SK-N-SH (cell line): ENCODE measurements around the gene FMR1NB. TPM values are rescaled to one million over a fixed set of nuclear protein-coding genes. Genes with fewer than 3 reads are reported as not detected.

Source experiments
- CTCF ChIA-PET: fragments of 300-600, 350-600 bp; formaldehyde crosslinking; extraction: SDS; loops from one replicate; lab custom pipeline; 2021; lab: Yijun Ruan, JAX
- POLR2A ChIA-PET: fragments of 350-600 bp; sonication (Branson Sonifier 250); formaldehyde crosslinking; extraction: SDS; loops from one replicate; lab custom pipeline; 2020; ENCODE audit warnings: antibody characterized with exemption, inconsistent platforms; lab: Yijun Ruan, JAX
- DNase-seq: peaks from one replicate; pipeline ENCODE4 v3.0.0; 2012
- H2AFZ ChIP-seq: fragments of 200-600 bp; sonication (generic); 2 replicates; pipeline ENCODE4 v1.8.1; 2016; ENCODE audit warnings: antibody characterized with exemption, mild to moderate bottlenecking, low read depth
- H3F3A ChIP-seq: fragments of 200-600 bp; sonication (generic); replicated peaks from 2 replicates; pipeline ENCODE3; 2016; ENCODE audit warnings: antibody characterized with exemption, mild to moderate bottlenecking; ENCODE audit not compliant: insufficient read depth
- H3K27ac ChIP-seq, 2 experiments: fragments of 200-500 bp in 1 of 2; fragments of 200-600 bp in 1 of 2; sonication (Bioruptor generic) in 1 of 2; sonication (generic), shearing (Covaris generic) in 1 of 2; 2 replicates each; pipeline versions ENCODE4 v1.5.1 to v1.6.1; 2014 to 2016; ENCODE audit warnings: low read depth in 2 of 2, inconsistent platforms in 1 of 2, low read length in 1 of 2, mild to moderate bottlenecking in 1 of 2, mixed read lengths in 1 of 2
- H3K27me3 ChIP-seq: fragments of 200-600 bp; sonication (generic), shearing (Covaris generic); 2 replicates; pipeline ENCODE4 v1.6.1; 2016; ENCODE audit warnings: mixed run types; ENCODE audit not compliant: insufficient read depth
- H3K36me3 ChIP-seq, 2 experiments: fragments of 200-500 bp in 1 of 2; fragments of 200-600 bp in 1 of 2; sonication (Bioruptor generic) in 1 of 2; sonication (generic) in 1 of 2; replicated peaks in 1 of 2; 2 replicates each; pipeline versions ENCODE3 to v1.5.1; 2014 to 2016; ENCODE audit warnings: low read length in 1 of 2, mild to moderate bottlenecking in 1 of 2; ENCODE audit not compliant: insufficient read depth in 2 of 2, control insufficient read depth in 1 of 2
- H3K4me1 ChIP-seq, 2 experiments: fragments of 200-500 bp in 1 of 2; fragments of 200-600 bp in 1 of 2; sonication (Bioruptor generic) in 1 of 2; sonication (generic), shearing (Covaris generic) in 1 of 2; 2 replicates each; pipeline versions ENCODE4 v1.5.1 to v1.6.1; 2014 to 2016; ENCODE audit warnings: low read depth in 1 of 2, low read length in 1 of 2, mixed run types in 1 of 2; ENCODE audit not compliant: insufficient read depth in 2 of 2, control insufficient read depth in 1 of 2
- H3K4me2 ChIP-seq: fragments of 200-600 bp; sonication (generic), shearing (Covaris generic); 2 replicates; pipeline ENCODE4 v1.6.1; 2017; ENCODE audit warnings: mixed run types
- H3K4me3 ChIP-seq, 2 experiments: fragments of 200-500 bp in 1 of 2; fragments of 200-600 bp in 1 of 2; sonication (Bioruptor generic) in 1 of 2; sonication (generic), shearing (Covaris generic) in 1 of 2; 2 replicates each; pipeline versions ENCODE4 v1.5.1 to v1.8.1; 2014 to 2016; ENCODE audit warnings: low read depth in 2 of 2, inconsistent platforms in 1 of 2, low read length in 1 of 2, mild to moderate bottlenecking in 1 of 2, mixed read lengths in 1 of 2, moderate library complexity in 1 of 2
- H3K79me2 ChIP-seq: fragments of 200-600 bp; sonication (generic); 2 replicates; pipeline ENCODE4 v1.8.1; 2017; ENCODE audit warnings: mild to moderate bottlenecking; ENCODE audit not compliant: insufficient read depth
- H3K9ac ChIP-seq: fragments of 200-600 bp; sonication (generic); 2 replicates; pipeline ENCODE4 v1.6.1; 2017; ENCODE audit warnings: mixed run types
- H3K9me2 ChIP-seq: fragments of 200-600 bp; sonication (generic); 2 replicates; pipeline ENCODE4 v1.6.1; 2017; ENCODE audit warnings: mixed run types
- H3K9me3 ChIP-seq: fragments of 200-600 bp; sonication (generic); 2 replicates; pipeline ENCODE4 v1.6.1; 2017; ENCODE audit warnings: mixed run types, mild to moderate bottlenecking, moderate library complexity
- H4K20me1 ChIP-seq: fragments of 200-600 bp; sonication (generic); 2 replicates; pipeline ENCODE4 v1.6.1; 2017; ENCODE audit warnings: mild to moderate bottlenecking, mixed run types; ENCODE audit not compliant: insufficient read depth
- EP300 ChIP-seq, 2 experiments: IDR thresholded peaks; 2 replicates each; pipeline versions ENCODE4 v1.4.0 to v1.6.1; 2012; ENCODE audit warnings: borderline replicate concordance in 1 of 2, low read depth in 1 of 2, low read length in 1 of 2
- EZH2phosphoT487 ChIP-seq: fragments of 200-600 bp; sonication (generic); IDR thresholded peaks from 2 replicates; pipeline ENCODE4 v1.6.1; 2017; ENCODE audit warnings: low read depth, mixed run types, mild to moderate bottlenecking, antibody characterized with exemption, moderate library complexity, borderline replicate concordance
- GATA2 ChIP-seq: sonication (generic); formaldehyde crosslinking; IDR thresholded peaks from 2 replicates; pipeline ENCODE4 v1.5.0; 2020; ENCODE audit warnings: mild to moderate bottlenecking, missing genetic modification reagents
- JUND ChIP-seq: IDR thresholded peaks from 2 replicates; pipeline ENCODE4 v1.4.0; 2012
- NRF1 ChIP-seq: IDR thresholded peaks from 2 replicates; pipeline ENCODE4 v1.6.1; 2012; ENCODE audit warnings: low read depth, mild to moderate bottlenecking, low read length
- RXRA ChIP-seq: IDR thresholded peaks from 2 replicates; pipeline ENCODE4 v1.4.0; 2012; ENCODE audit warnings: low read depth, mild to moderate bottlenecking, borderline replicate concordance
- SIN3A ChIP-seq: IDR thresholded peaks from 2 replicates; pipeline ENCODE4 v1.6.1; 2012; ENCODE audit warnings: low read depth, mild to moderate bottlenecking, low read length, moderate library complexity, borderline replicate concordance
- TAF1 ChIP-seq: IDR thresholded peaks from 2 replicates; pipeline ENCODE4 v1.6.1; 2012; ENCODE audit warnings: low read depth, mild to moderate bottlenecking, low read length, moderate library complexity, borderline replicate concordance
- TEAD4 ChIP-seq: IDR thresholded peaks from 2 replicates; pipeline ENCODE4 v1.4.0; 2012; ENCODE audit warnings: mild to moderate bottlenecking, borderline replicate concordance; ENCODE audit not compliant: insufficient read depth
- WGBS: methylation state at CpG from one replicate; pipeline ENCODE4 v1.1.6; 2017; ENCODE audit warnings: low lambda C conversion rate; 5-methylcytosine and 5-hydroxymethylcytosine counted together
- polyA plus RNA-seq, 3 experiments: library from polyadenylated mRNA; depleted of rRNA; stranded (reverse); fragments of >200 nt; gene quantifications; 2 replicates each; pipeline ENCODE4 v1.2.3, GENCODE V29; 2012
- TF ChIP-seq, protein P1 (sequence below): IDR thresholded peaks from 2 replicates; pipeline ENCODE4 v1.4.0; 2012; ENCODE audit warnings: low read depth
- TF ChIP-seq, protein P2 (sequence below): IDR thresholded peaks from 2 replicates; pipeline ENCODE4 v1.4.0; 2012; ENCODE audit warnings: low read depth, borderline replicate concordance
- TF ChIP-seq, protein P3 (sequence below): fragments of 200-600 bp; sonication (generic); IDR thresholded peaks from 2 replicates; pipeline ENCODE4 v1.6.1; 2017; ENCODE audit warnings: antibody characterized with exemption, mild to moderate bottlenecking, moderate library complexity
- TF ChIP-seq, protein P4 (sequence below): IDR thresholded peaks from 2 replicates; pipeline ENCODE4; 2012

FMR1NB gene
- polyA plus RNA-seq, 1 of the 3 experiments (the other 2 are of a cell fraction), result not detected

DNA sequence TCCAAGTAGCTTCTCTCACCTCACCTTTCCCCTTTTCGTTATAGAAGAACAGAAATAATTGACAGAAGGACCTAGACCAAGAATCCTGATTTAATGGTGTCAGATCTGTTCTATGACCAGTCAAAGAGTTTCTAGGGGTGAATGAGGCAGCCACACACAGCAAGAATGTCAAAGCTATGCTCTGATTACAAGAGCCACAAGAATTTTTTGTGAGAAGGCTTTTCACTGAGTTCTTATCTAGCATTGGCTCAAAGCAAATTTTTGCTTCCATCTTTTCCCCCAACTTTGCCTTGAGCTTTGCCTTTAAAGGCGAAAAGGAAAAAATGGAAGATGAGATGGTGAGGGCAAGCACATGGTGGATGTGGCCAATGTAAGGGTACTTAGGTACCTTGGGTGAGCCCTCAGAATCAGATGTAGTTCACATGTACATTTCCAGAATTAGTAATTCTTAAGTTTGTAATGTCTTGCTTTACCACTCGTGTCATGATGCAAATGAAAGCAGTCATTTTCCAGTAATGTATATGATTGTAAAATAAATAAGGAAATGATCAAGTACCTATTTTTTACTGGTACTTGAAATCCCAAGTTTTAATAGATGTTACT lies 45.9 kb upstream of the FMR1NB start:
- ChIA-PET CTCF (no interaction called here), POLR2A (no interaction called here)
- Histone ChIP-seq H3K4me1 (no peaks in the 10 kb centered on the region), H3F3A (no peaks in the 10 kb centered on the region), H3K27ac (no peak overlapping the region), H4K20me1 (no peaks in the 10 kb centered on the region), H3K9me3 (no peaks in the 10 kb centered on the region), H3K9ac (no peak overlapping the region), H3K4me3 (no peak overlapping the region), H3K9me2 (no peaks in the 10 kb centered on the region), H2AFZ (no peak overlapping the region), H3K79me2 (no peaks in the 10 kb centered on the region), H3K4me2 (no peak overlapping the region), H3K36me3 (peaks cover 9 to 23% of the 10 kb centered on the region in 2 experiments), H3K27me3 (no peaks in the 10 kb centered on the region)
- DNase-seq, result no peak
- WGBS, result 56% methylated on average over 3 of the region's 3 CpGs
- TF ChIP-seq SIN3A (no peak), GATA2 (CRISPR knock-in tag) (no peak), RXRA (no peak), TEAD4 (no peak)
- TF ChIP-seq, protein P1, sequence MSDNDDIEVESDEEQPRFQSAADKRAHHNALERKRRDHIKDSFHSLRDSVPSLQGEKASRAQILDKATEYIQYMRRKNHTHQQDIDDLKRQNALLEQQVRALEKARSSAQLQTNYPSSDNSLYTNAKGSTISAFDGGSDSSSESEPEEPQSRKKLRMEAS, result no peak

DNA sequence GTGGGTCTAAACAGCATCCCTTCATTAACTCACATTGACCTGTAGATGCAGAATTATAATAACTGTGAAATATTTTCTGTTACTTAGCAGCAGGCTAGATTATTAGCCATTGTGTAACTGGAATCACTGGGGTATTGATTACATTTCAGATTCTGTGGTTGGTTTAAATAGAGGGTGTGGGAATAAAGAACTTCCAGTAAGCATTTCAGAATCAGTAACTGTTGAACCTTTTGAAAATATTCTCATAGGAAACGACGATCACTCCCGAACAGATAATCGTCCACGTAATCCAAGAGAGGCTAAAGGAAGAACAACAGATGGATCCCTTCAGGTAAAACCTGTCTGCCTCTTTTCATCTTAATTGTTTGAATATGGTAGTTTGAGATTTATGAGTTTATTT lies 35.9 kb upstream of the FMR1NB start:
- H4K20me1 ChIP-seq, result no peaks in the 10 kb centered on the region
- H3F3A ChIP-seq, result no peaks in the 10 kb centered on the region
- ChIA-PET CTCF (no interaction called here), POLR2A (interaction anchor here (0.6 kb wide), 1 partner anchor 33 kb away, joined by 5 read pairs; no protein-coding TSS in a partner anchor)
- H3K79me2 ChIP-seq, result no peaks in the 10 kb centered on the region
- no peaks in the 10 kb centered on the region for H3K27me3 ChIP-seq
- H3K4me1 ChIP-seq, result no peaks in the 10 kb centered on the region
- H3K36me3 ChIP-seq, result peaks cover 17 to 49% of the 10 kb centered on the region in 2 experiments
- H3K9me2 ChIP-seq, result no peaks in the 10 kb centered on the region
- H3K4me2 ChIP-seq, result no peak overlapping the region
- no peak overlapping the region for H3K4me3 ChIP-seq
- no peak for DNase-seq
- H3K27ac ChIP-seq, result no peak overlapping the region
- no peaks in the 10 kb centered on the region for H3K9me3 ChIP-seq
- no peak overlapping the region for H3K9ac ChIP-seq
- TF ChIP-seq TAF1, result no peak
- TF ChIP-seq EZH2phosphoT487, result no peak
- TF ChIP-seq, protein P2, sequence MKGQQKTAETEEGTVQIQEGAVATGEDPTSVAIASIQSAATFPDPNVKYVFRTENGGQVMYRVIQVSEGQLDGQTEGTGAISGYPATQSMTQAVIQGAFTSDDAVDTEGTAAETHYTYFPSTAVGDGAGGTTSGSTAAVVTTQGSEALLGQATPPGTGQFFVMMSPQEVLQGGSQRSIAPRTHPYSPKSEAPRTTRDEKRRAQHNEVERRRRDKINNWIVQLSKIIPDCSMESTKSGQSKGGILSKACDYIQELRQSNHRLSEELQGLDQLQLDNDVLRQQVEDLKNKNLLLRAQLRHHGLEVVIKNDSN, result no peak
- no peak for TF ChIP-seq NRF1
- TF ChIP-seq, protein P3, sequence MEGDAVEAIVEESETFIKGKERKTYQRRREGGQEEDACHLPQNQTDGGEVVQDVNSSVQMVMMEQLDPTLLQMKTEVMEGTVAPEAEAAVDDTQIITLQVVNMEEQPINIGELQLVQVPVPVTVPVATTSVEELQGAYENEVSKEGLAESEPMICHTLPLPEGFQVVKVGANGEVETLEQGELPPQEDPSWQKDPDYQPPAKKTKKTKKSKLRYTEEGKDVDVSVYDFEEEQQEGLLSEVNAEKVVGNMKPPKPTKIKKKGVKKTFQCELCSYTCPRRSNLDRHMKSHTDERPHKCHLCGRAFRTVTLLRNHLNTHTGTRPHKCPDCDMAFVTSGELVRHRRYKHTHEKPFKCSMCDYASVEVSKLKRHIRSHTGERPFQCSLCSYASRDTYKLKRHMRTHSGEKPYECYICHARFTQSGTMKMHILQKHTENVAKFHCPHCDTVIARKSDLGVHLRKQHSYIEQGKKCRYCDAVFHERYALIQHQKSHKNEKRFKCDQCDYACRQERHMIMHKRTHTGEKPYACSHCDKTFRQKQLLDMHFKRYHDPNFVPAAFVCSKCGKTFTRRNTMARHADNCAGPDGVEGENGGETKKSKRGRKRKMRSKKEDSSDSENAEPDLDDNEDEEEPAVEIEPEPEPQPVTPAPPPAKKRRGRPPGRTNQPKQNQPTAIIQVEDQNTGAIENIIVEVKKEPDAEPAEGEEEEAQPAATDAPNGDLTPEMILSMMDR, result no peak
- TF ChIP-seq, protein P4, sequence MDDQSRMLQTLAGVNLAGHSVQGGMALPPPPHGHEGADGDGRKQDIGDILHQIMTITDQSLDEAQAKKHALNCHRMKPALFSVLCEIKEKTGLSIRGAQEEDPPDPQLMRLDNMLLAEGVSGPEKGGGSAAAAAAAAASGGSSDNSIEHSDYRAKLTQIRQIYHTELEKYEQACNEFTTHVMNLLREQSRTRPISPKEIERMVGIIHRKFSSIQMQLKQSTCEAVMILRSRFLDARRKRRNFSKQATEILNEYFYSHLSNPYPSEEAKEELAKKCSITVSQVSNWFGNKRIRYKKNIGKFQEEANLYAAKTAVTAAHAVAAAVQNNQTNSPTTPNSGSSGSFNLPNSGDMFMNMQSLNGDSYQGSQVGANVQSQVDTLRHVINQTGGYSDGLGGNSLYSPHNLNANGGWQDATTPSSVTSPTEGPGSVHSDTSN, result no peak
- no peak for TF ChIP-seq EP300 (IDR thresholded peaks at IDR 0.05; ENCODE audit: borderline replicate concordance in 1 of 2, low read depth in 1 of 2, low read length in 1 of 2)
- no peak for TF ChIP-seq SIN3A
- TF ChIP-seq JUND, result no peak
- 42% methylated on average over 5 of the region's 5 CpGs for WGBS
- no peak overlapping the region for H2AFZ ChIP-seq
